Measurements from ENCODE around the gene GRHL3.

DNA sequence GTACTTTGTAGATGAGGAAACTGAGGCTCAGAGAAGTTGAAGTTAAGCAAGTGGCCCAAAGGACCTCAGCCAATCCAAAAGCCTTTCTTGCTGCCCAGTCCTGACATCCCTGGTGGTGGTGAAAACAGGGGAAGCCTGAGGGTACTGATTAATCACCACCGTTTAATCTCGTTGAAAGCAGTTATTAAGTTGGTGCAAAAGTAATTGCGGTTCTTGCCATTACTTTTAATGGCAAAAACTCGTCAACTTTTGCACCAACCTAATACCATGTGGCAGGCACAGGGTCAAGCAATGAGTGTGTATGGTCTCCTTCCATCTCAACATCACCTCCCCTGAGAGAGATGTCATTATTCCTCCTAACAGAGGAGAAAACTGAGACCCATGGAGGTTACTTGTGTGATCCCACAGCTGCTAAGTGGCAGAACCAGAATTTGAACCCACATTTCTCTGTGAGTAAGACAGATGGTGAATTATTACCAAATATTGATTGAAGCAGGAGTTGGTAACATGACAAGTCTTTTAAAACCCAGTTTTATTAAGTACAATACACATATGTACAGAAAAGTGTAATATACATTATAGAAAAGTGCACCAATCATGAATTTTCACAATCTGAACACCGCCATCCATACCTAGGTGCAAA, 39.4 kb upstream of the GRHL3 start:
- TF ChIP-seq TARDBP (IDR thresholded peaks at IDR 0.05) (no peak), FOXK2 (IDR thresholded peaks at IDR 0.05) (no peak), BHLHE40 (IDR thresholded peaks at IDR 0.05; ENCODE audit: borderline replicate concordance) (no peak), SP1 (IDR thresholded peaks at IDR 0.05) (no peak), SUZ12 (IDR thresholded peaks at IDR 0.05) (no peak), FOXA1 (IDR thresholded peaks at IDR 0.05) (no peak)
